ENCODE measurements around the gene PLET1.

The PLET1 gene

DNA sequence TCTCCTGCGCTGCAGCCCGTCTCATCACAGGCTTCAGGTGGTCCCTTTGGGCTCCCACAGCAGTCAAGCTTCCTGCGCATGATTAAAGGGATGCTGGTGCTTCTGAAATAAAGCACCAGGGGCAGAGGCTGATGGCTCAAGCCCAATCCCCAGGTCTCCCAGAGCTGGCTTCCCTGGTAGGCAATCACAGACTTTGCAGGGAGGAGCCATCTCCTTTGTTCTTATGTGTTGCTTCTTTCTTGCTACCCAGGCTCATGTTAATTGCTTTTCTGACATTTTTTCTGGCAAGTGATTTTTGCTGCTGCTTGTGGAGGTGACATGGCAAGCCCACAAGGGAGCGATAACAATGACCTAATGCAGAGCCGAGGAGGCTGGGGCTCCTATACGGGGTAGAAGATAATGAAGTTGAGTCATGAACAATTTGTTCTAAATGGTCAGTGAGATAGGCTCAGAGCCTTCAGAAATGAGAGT lies 25.2 kb upstream of the PLET1 start:
- no peak for DNase-seq (ENCODE audit: low read depth in 2 of 3, low spot score in 1 of 3)

DNA sequence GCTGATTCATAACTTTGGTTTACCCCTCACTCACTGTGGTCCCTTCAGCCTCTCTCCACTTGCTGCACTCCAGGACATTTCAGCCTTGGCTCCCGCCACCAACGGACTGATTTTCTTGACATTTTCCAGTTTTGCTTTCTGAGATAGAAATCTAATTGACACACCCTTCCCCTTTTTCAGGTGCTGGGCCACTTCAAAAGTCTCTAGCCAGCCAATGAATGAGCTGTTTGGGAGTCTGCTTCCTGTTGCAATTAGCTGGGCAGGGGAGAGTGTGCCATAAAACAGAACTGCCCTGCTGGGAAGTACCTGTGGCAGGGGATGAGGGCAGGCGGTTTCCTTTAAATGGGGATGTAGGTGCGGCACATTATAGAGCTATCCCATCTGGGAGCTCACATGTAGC lies 21.1 kb upstream of the PLET1 start:
- DNase-seq (ENCODE audit: low read depth in 2 of 3, low spot score in 1 of 3), result no peak

DNA sequence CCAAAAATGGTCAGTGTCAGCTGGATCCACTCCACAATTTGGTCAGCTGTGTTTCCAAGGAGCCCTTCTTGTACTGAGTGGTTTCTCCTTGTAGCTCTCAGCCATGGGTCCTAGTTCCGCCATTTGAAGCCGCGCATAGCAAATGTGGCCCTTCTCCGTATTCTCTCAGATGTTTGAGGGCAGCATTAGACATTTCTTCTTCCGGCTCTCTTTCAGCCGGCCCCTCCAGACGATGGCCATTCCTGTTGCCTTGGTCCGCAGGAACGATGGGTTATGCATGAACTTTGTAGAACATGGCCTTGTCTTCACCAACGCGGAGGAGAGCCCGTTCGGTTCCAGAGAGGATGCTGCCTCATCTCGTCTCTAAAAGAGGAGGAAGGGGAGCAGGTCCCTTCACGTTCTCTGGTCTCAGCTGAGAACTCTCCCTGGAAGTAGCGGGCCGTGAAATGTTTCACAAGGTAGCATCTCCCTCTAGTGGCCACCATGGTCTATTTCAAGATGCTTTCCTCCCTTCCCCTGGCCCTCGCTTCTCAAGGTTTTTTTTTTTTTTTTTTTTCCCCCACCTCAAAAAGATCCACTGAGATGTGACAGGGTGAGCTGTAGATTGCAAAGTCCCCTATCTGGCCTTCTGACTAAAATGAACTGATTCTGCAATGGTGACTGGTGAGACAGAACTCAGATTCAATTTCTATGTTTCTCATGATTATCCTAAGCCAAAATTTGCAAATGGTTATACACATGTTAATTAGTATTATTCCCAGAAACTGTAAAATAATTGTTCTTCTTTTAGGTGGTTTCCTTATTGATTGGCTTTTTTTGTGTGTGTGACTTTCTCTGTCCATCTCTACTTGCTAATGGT lies 19.8 kb upstream of the PLET1 start:
- DNase-seq (ENCODE audit: low read depth in 2 of 3, low spot score in 1 of 3), result peak; percentile 43 to 65 (median 46)

DNA sequence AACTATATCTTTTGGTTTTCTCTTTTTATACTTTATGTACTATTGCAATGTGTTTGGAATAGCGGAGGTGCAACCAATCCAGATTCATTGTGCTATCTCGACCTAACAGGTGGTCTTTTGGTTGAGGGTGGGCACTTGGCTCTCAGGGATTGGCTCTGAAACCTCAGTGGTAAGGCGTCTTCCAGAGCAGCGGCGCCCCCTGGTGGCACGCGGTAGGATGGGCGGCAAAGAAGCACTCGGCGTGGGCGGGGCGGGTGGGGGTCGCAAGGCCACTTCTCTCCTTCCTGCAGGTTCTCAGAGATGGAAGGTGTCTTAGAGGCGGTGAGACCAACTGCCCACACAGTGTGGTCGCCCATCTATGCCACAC lies 19.2 kb upstream of the PLET1 start:
- DNase-seq (ENCODE audit: low read depth in 2 of 3, low spot score in 1 of 3), result peak; percentile 53 to 74 (median 67)

DNA sequence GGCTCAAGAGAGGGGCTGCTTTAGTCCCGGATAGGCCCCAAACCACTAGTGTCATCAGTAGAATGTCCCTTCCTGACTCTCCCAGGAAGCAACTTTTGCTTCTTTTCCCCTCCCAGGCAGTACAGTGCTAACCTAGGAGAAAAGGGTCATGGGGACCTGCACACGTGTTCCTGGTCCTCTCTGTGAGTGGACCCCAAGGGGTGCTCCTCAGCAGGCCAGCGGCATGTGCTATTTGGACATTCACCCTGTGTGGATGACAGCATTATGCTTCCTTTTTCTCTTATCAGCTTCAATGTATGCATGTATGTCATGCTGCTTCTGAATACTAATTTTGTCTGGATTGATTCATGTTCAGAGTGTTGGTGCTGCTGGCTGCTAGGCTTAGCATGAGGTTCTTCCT lies 18.1 kb upstream of the PLET1 start:
- DNase-seq (ENCODE audit: low read depth in 2 of 3, low spot score in 1 of 3), result no peak

DNA sequence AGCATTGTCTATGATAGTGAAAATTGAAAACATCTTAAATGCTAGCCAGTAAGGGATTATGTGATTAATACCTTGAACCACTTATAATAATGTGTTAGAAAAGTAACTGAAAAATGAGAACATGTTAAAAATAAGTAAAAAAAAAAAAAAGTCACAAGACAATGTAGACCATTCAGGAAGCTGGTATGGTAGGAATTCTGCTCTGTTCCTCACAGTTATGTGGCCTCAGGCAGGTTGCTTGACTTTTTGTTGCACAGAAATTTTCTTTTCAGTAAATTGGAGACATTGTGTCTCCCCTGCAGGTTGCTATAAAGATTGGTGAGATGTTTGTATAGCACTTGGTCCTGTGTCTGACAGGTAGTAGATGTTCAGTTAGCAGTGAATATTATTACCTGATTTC lies 17.3 kb upstream of the PLET1 start:
- no peak for DNase-seq (ENCODE audit: low read depth in 2 of 3, low spot score in 1 of 3)

DNA sequence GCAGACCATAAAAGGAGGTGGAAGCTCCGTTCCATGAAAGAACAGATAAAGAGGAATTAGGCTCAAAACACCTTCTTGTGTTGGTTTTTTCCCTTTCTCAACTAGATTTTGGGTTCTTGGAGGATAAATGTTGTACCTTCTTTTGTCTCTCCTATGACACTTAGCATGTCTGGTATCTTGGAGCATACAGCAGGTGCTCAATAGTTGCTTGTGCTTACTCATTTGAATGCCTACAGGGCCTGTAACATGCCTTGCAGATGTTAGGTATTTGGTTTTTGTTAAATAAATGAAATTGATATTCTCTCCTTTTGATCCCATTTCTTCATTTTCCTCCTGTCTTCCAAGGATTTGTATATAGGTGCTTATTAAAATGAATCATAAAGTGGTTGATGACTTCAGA lies 16.4 kb upstream of the PLET1 start:
- no peak for DNase-seq (ENCODE audit: low read depth in 2 of 3, low spot score in 1 of 3)

DNA sequence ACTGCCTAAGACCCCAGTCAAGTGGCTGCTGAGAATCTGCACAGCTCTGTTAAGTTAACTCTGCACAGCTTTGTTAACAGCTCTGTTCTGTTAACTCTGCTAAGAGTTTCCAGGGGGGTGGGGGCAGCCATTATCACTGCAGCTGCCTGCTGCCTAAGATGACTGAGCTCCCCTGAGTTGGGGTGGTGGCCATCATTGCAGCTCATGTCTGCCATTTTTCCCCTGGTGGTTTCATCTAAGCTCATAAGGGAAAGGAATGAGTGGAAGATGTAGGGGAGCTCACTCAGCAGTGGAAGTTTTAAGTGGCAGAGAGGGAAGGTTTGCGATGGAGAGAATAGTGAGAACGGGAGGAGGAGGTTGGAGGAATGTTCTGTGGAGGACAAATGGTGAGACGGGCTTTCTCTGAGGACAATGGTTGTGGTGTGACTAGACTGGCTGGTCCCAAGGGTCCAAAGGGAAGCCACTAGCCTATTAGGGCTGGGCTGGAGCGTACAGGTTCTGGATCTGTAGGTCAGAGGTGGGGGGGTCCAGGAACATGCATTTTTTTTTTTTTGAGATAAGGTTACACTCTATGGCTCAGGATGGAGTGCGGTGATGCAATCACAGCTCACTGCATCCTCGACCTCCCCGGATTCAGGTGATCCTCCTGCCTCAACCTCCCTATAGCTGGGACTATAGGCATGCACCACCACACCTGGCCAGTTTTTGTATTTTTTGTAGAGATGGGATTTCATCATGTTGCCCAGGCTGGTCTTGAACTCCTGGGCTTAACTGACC lies 13.5 kb upstream of the PLET1 start:
- DNase-seq (ENCODE audit: low read depth in 2 of 3, low spot score in 1 of 3), result no peak

DNA sequence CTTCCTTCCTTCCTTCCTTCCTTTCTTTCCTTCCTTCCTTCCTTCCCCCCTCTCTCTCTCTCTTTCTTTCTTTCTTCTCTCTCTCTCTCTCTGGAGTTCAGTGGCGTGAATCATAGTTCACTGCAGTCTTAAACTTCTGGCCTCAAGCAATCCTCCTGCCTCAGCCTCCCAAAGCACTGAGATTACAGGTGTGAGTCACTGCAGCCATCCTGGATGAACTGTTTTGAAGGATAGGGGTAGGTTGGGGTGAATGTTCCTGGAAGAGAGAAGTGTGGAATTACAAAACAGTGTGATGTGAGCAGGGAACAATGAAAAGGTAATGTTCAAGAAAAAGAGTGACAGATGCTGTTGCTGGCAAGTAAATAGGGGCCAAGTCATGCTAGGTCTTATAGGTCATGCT lies 12.4 kb upstream of the PLET1 start:
- no peak for DNase-seq (ENCODE audit: low read depth in 2 of 3, low spot score in 1 of 3)

DNA sequence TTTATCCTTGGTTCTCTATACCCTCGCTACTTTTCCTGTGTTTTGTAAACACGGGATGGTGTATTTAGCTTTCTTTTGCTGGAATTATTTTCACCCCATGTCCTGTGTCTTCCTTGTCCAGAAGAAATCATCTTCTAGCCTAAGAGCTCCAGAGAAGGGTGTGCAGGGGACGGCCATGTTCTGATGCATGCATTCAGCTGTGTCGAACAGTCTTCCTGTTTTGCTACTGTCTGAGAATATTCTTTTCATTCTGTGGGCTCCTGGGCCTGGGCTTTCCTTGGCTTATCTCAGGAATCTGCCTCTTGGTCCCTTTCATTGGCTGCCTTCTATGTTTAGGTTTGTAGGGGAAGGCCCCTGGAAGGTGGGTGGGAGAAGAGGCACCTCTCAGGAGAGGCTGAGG lies 10.6 kb upstream of the PLET1 start:
- no peak for DNase-seq (ENCODE audit: low read depth in 2 of 3, low spot score in 1 of 3)

DNA sequence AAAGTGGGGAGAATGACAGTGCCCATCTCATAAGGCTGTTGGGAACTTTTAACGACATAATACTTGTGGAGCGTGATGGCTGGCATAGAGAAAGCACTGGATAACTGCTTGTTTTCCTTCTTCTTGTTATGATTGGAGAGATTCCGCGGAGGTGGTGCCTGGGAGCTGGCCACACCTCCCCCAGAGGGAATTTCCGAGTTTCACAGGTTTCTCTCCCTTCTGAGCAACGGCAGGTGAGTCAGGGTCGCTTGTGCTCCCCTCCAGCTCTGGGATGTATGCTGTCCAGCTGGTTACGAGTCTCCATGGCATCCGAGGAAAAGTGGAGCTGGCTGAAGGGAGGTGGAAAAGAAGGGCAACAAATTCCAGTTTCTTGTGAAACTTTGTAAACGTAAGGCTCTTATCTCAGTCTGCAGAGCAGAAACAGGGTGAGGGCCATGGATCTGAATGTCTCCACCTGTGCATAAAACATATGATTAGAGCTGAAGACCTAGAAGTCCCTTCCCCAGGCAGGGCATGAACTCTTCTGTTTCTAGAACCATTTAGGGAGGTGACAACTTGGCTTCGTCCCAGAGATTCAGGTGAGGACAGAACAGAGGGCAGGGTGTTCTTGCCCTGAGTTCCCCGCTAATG lies 10.0 kb upstream of the PLET1 start:
- DNase-seq (ENCODE audit: low read depth in 2 of 3, low spot score in 1 of 3), result no peak

DNA sequence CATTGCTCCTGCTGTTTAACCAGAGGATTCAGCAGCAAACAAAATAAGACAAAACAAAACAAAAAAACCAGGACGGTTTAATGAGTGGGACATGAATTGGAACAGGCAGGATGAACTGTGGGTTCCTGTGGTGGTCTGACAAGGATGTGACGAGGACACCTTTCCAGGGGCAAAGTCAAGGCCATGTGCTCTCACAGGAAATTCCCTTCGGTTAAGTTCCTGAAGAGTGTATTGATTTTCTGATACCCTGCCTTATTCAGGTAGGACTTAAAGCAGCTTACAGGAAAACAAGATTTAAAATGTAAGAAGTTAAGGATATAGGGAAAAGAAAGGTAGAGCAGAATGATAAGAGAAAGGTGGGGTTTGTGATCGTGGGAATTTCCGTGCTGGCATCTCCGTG lies 8.5 kb upstream of the PLET1 start:
- DNase-seq (ENCODE audit: low read depth in 2 of 3, low spot score in 1 of 3), result no peak

DNA sequence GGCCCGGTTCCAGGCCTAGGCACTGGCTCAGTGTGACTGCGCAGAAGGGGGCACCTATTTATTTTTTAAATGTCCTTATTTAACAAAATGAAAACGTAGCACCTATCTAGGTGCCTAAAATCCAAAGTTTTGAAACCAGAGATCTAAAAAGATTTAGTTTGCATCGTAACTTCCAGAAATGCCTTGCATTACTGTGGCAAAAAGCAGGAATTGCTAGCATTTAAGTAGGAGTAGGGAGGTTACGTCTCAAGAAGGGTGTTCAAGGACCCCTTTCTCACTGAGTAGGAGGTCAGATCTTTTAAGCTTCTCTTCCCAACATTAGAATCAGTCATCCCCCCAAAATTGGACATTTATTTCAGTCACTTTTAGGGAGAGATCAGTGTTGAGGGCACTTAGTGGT lies 7.7 kb upstream of the PLET1 start:
- no peak for DNase-seq (ENCODE audit: low read depth in 2 of 3, low spot score in 1 of 3)

DNA sequence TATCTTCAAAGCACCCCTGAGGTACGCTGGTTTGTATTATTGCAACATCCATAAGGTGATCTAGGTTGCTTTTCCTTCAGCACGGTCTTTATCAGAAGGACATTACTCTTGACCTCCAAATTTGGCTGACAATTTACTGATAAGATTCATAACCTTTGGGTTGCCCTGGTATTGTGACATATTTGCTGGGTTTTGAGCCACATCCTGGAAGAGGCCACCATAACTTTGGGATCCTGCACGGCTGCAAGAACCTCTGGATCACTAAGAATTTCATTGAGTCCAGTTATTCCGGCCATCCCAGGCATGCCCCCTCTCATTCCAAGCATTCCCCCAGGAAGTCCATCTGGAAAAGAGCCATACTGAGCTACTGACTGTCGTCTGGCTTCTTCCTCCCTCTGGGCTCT lies 6.5 kb upstream of the PLET1 start:
- DNase-seq (ENCODE audit: low read depth in 2 of 3, low spot score in 1 of 3), result no peak

DNA sequence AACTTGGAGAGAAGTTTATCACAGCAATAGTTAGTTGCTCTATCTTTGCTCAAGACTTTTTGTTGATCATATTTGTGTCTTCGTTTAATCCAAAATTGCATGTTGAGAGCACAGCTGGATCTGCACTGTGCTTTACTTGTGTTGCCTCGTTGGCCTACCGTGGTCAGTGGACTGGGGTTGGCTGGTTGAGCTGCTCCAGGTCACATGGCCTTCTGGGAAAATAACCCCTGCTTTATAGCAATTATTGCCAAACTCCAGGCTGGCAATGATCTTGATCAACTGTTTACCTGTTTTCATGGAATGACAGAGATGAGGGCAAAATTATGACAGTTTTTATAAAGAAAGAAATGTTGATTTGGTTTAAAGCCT lies 5.7 kb upstream of the PLET1 start:
- DNase-seq (ENCODE audit: low read depth in 2 of 3, low spot score in 1 of 3), result no peak

DNA sequence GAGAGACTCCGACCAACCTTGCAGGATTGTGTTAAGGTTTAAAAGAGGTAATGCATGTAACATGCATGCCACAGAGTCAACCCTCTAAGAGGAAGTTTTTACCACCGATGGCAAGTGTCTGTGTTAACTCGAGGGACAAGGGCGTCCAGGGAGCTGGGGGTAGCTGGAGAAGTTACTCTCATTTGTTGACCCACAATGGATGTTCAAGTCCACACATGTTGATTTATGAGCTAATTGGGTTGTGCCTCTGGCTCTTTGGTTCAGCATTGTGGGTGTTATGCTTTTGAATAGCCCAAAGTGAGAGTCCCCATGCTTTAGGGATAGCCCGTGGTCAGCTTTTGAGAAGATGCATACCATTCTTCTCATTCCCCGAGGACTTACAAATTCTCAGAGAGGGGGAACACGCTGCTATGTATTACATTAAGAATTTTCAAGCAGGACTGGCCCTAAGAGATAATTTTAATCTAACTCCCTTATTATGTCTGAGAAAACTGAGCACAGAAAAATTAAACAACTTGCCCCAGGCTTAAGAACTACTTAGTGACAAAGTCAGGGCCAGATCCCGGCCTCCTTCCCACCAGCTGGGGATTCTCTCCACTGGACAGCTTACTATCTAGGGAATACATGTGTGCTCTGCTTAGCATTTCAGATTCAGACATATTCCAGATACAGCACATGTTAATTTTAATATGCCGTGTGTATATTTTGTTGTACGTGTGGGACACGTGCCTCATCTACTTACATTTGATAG lies 5.2 kb upstream of the PLET1 start:
- no peak for DNase-seq (ENCODE audit: low read depth in 2 of 3, low spot score in 1 of 3)

DNA sequence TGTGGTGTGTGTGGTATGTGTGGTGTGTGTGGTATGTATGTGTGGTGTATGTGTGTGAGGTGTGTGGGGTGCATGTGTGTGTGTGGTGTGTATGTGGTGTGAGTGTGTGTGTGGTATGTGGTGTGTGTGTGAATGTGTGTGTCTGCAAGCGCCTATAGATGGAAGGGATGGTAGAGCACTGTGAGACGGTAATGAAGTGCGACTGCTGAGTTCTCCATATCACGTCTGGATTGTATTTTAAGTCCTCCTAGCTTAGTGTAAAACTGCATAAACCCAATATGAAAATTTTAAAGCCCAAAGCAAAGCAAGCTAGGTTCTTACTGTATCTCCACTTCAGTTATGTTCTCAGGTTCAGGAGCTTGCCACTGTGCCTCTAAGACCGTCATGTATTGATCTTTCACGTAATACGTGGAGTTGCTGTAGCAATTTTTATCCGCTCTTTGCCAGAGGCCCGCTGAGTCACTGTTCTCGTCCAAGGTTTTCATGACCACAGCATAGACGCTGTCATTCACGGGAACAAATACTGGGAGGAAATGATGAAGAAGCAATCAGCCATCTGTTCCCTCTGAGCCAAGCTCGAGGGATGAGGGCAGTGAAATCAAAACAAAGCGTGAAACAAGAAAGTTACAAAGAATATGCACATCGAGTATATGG lies 5.5 kb downstream of the PLET1 start:
- DNase-seq (ENCODE audit: low read depth in 2 of 3, low spot score in 1 of 3), result no peak

DNA sequence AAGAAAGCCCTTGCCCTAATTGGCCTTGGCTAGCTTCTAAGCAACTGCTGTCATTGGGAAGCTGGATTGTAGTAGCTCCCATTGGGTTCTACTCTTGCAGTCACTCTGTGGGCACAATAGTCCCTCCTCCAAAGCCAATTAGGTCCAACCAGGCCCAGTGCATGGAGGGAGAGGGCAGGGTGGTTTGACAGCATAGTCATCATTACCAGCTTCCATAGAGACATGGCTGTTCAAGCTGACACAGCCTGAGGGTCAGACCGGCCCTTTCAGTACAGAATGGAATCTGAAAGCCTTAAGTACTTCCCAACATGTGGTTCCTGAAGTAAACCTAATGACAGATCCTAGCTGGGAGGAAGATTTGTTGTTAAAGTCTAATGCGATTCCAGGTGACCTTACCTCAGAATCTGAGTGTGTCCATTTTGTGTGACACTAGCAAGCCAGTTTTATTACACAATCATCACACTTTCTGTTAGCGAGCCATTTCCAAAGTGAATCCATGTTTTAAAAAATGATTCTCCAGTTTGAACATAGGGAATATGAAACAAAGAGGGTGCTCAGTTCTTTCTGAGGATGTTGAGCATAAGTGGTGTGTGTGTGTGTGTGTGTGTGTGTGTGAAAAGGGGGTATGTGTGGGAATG lies 6.9 kb downstream of the PLET1 start:
- no peak for DNase-seq (ENCODE audit: low read depth in 2 of 3, low spot score in 1 of 3)

DNA sequence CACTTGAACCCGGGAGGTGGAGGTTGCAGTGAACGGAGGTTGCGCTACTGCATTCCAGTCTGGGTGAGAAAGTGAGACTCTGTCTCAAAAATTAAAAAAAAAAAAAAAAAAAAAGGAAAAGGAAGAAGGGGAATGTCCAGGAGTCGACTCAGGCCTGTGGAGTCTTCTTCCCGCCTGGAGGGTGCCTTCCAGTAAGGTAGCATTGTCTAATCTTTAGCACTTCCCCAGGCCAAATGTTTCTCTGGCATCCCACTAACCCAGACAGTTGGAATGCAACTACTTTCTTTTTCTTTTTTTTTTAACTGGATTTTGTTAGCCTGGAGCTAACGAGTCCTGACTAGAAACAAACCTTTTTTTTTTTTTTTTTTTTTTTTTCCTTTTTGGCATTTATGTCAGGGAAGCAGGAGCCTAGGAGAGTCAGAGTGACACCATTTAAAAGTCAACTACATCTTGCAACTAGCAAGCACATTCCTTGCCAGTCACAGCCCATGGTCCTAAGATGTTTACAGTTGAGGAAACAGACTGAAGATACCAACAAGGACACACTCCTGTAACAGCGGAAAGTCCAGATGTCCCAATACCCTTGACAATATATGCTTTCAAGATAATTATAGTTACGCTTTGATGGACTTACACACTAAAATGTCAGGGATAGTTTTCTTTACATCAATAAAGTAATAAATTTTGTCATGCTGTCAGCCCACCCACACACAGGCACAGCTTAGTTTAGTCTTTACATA lies 10.6 kb downstream of the PLET1 start:
- no peak for DNase-seq (ENCODE audit: low read depth in 2 of 3, low spot score in 1 of 3)

DNA sequence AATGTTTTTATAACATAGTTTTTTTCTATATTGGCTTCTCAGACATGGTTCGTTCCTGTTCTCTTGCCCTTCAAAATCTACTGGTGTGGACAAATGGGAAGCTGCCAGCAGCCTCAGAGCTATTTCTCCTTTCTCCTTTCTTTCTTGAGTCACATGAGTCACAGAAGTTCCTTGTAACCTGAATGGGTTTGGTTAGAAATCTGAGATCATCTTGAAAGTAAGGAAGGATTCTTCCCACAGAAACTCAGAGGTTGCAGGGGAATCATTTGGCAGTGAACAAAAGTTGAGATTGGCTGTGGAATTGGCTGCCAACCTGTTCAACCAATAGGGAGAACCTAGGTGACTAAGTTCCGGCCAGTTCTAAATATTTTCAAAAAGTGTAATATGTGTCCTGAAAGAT lies 12.5 kb downstream of the PLET1 start:
- no peak for DNase-seq (ENCODE audit: low read depth in 2 of 3, low spot score in 1 of 3)
